ENCODE measurements around the gene TMEM120B. TPM values are rescaled to one million over a fixed set of nuclear protein-coding genes. Genes with fewer than 3 reads are reported as not detected.
"Not testable (repeated sequence)": the region's sequence is repeated elsewhere in the genome, so short reads cannot be mapped to it uniquely, and the experiment has no call there.

Gene TMEM120B
- total RNA-seq, 1 donor: 8.3 TPM

DNA sequence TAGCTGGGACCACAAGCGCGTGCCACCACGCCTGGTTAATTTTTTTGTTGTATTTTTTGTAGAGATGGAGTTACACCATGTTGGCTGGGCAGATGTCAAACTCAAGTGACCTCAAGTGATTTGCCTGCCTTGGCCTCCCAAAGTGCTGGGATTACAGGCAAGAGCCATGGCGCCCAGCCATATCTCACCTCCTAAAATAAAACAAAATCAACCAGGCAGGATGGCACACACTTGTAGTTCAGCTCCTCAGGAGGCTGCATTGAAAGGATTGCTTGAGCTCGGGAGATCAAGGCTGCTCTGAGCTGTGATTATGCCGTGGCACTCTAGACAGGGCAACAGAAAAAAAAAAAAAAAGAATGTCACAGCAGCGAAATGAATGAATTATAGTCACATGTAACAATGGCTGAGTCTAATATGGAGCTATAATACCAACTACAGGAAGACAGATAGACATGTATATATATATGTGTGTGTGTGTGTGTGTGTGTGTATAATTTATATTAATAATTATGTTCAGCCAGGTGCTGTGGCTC lies 19.3 kb upstream of the TMEM120B start:
- TF ChIP-seq, protein P1, sequence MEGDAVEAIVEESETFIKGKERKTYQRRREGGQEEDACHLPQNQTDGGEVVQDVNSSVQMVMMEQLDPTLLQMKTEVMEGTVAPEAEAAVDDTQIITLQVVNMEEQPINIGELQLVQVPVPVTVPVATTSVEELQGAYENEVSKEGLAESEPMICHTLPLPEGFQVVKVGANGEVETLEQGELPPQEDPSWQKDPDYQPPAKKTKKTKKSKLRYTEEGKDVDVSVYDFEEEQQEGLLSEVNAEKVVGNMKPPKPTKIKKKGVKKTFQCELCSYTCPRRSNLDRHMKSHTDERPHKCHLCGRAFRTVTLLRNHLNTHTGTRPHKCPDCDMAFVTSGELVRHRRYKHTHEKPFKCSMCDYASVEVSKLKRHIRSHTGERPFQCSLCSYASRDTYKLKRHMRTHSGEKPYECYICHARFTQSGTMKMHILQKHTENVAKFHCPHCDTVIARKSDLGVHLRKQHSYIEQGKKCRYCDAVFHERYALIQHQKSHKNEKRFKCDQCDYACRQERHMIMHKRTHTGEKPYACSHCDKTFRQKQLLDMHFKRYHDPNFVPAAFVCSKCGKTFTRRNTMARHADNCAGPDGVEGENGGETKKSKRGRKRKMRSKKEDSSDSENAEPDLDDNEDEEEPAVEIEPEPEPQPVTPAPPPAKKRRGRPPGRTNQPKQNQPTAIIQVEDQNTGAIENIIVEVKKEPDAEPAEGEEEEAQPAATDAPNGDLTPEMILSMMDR (IDR thresholded peaks at IDR 0.05; ENCODE audit: extremely low read depth, low read depth, low read length): no peak
- no peaks in the 10 kb centered on the region for H3K36me3 ChIP-seq (ENCODE audit: insufficient read depth, low read length)
- H3K9me3 ChIP-seq (ENCODE audit: low read depth, low read length): no peaks in the 10 kb centered on the region
- H3K79me2 ChIP-seq (ENCODE audit: insufficient read depth, low read length): no peaks in the 10 kb centered on the region
- no peak overlapping the region for H3K4me2 ChIP-seq (ENCODE audit: insufficient read depth, low read length)
- H3K4me1 ChIP-seq (ENCODE audit: insufficient read depth, low read length): peaks cover 6% of the 10 kb centered on the region
- no peak overlapping the region for H3K4me3 ChIP-seq (ENCODE audit: insufficient read depth, low read length)
- no peaks in the 10 kb centered on the region for H4K20me1 ChIP-seq (ENCODE audit: insufficient read depth, low read length)
- no peak overlapping the region for H2AFZ ChIP-seq (ENCODE audit: low read length)
- DNase-seq (ENCODE audit: insufficient read length, low spot score, missing footprints): no peak
- no peaks in the 10 kb centered on the region for H3K27me3 ChIP-seq (ENCODE audit: insufficient read depth, low read length)
- H3K27ac ChIP-seq (ENCODE audit: low read depth, low read length): no peak overlapping the region

GRCh38 chr12:121697093-121697698 lies 15.4 kb upstream of the TMEM120B start:
- no peaks in the 10 kb centered on the region for H3K36me3 ChIP-seq (ENCODE audit: insufficient read depth, low read length)
- no peaks in the 10 kb centered on the region for H3K9me3 ChIP-seq (ENCODE audit: low read depth, low read length)
- no peaks in the 10 kb centered on the region for H3K79me2 ChIP-seq (ENCODE audit: insufficient read depth, low read length)
- no peak overlapping the region for H3K4me3 ChIP-seq (ENCODE audit: insufficient read depth, low read length)
- no peak overlapping the region for H2AFZ ChIP-seq (ENCODE audit: low read length)
- TF ChIP-seq, protein P1 (IDR thresholded peaks at IDR 0.05; ENCODE audit: extremely low read depth, low read depth, low read length): peak; percentile 52
- no peaks in the 10 kb centered on the region for H3K4me1 ChIP-seq (ENCODE audit: insufficient read depth, low read length)
- no peak overlapping the region for H3K27ac ChIP-seq (ENCODE audit: low read depth, low read length)
- no peaks in the 10 kb centered on the region for H4K20me1 ChIP-seq (ENCODE audit: insufficient read depth, low read length)
- peak overlapping the region; percentile 8 for H3K4me2 ChIP-seq (ENCODE audit: insufficient read depth, low read length)
- peaks cover 4% of the 10 kb centered on the region for H3K27me3 ChIP-seq (ENCODE audit: insufficient read depth, low read length)
- peak; percentile 83 for DNase-seq (ENCODE audit: insufficient read length, low spot score, missing footprints)

GRCh38 chr12:121697861-121698260 lies 14.7 kb upstream of the TMEM120B start:
- not testable (repeated sequence) for H3K4me3 ChIP-seq (ENCODE audit: insufficient read depth, low read length); H3K27ac ChIP-seq (ENCODE audit: low read depth, low read length); H2AFZ ChIP-seq (ENCODE audit: low read length); H3K4me2 ChIP-seq (ENCODE audit: insufficient read depth, low read length); H3K79me2 ChIP-seq (ENCODE audit: insufficient read depth, low read length); H3K4me1 ChIP-seq (ENCODE audit: insufficient read depth, low read length); H4K20me1 ChIP-seq (ENCODE audit: insufficient read depth, low read length); H3K27me3 ChIP-seq (ENCODE audit: insufficient read depth, low read length); H3K9me3 ChIP-seq (ENCODE audit: low read depth, low read length); H3K36me3 ChIP-seq (ENCODE audit: insufficient read depth, low read length); DNase-seq (ENCODE audit: insufficient read length, low spot score, missing footprints)

GRCh38 chr12:121701667-121702277 lies 10.8 kb upstream of the TMEM120B start:
- Histone ChIP-seq H4K20me1 (ENCODE audit: insufficient read depth, low read length) (no peaks in the 10 kb centered on the region), H3K4me3 (ENCODE audit: insufficient read depth, low read length) (no peak overlapping the region), H2AFZ (ENCODE audit: low read length) (no peak overlapping the region), H3K79me2 (ENCODE audit: insufficient read depth, low read length) (no peaks in the 10 kb centered on the region), H3K4me1 (ENCODE audit: insufficient read depth, low read length) (no peaks in the 10 kb centered on the region), H3K27ac (ENCODE audit: low read depth, low read length) (no peak overlapping the region), H3K36me3 (ENCODE audit: insufficient read depth, low read length) (no peaks in the 10 kb centered on the region), H3K27me3 (ENCODE audit: insufficient read depth, low read length) (peaks cover 4% of the 10 kb centered on the region), H3K4me2 (ENCODE audit: insufficient read depth, low read length) (no peak overlapping the region), H3K9me3 (ENCODE audit: low read depth, low read length) (no peaks in the 10 kb centered on the region)
- DNase-seq (ENCODE audit: insufficient read length, low spot score, missing footprints): no peak
- TF ChIP-seq, protein P1 (IDR thresholded peaks at IDR 0.05; ENCODE audit: extremely low read depth, low read depth, low read length): no peak

Data from osteoblast (primary cell).